RWPE1 (cell line): ENCODE measurements around the gene JDP2.
A peak's percentile ranks its signal among the peaks of the same experiment; 100 is the strongest.

Experiments
- CTCF ChIA-PET: fragments of 350-600 bp; sonication (Branson Sonifier 250); formaldehyde crosslinking; extraction: SDS; loops from one replicate; lab custom pipeline; 2021; lab: Yijun Ruan, JAX
- POLR2A ChIA-PET: fragments of 400-600 bp; formaldehyde crosslinking; extraction: SDS; loops from one replicate; lab custom pipeline; 2020; ENCODE audit warnings: antibody characterized with exemption; ENCODE audit not compliant: low non-redundant PET; lab: Yijun Ruan, JAX
- DNase-seq: peaks from one replicate; pipeline ENCODE4 v3.0.0; 2012; ENCODE audit warnings: low spot score
- H3K27ac ChIP-seq: fragments of 450-650 bp; 2 replicates; pipeline ENCODE4 v1.5.1; 2017
- TF ChIP-seq, protein P1 (sequence below): fragments of 450-650 bp; conservative IDR thresholded peaks from 2 replicates; pipeline ENCODE4 v1.5.1; 2017; ENCODE audit warnings: low read depth, mild to moderate bottlenecking

The JDP2 gene

DNA sequence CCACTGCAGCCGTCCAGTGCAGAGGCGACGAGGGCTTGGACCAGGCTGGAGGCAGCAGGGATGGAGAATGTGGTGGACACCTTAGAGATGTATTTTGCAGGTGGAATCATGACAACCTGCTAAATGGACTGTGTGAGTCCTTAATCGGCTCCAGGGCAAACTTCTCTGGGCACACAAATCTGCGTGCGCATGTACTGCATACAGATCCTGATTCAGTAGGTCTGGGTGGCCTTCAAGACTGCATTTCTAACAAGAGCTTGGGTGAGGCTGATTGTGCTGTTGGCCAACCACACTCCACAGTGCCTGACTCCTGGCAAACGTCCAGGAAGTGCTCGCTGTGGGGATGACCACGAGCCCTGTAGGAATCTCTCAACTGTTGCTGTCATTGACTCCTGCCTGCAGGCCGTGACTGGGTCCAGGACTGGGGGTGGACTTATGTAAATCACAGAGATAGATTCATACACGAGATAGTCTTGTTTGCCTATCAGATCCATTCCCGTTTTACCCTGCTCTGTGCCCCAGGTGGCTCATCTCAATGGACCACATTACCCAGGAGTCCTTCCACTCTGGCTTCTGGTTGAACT, 27.2 kb downstream of the JDP2 start:
- DNase-seq: no peak
- TF ChIP-seq, protein P1, sequence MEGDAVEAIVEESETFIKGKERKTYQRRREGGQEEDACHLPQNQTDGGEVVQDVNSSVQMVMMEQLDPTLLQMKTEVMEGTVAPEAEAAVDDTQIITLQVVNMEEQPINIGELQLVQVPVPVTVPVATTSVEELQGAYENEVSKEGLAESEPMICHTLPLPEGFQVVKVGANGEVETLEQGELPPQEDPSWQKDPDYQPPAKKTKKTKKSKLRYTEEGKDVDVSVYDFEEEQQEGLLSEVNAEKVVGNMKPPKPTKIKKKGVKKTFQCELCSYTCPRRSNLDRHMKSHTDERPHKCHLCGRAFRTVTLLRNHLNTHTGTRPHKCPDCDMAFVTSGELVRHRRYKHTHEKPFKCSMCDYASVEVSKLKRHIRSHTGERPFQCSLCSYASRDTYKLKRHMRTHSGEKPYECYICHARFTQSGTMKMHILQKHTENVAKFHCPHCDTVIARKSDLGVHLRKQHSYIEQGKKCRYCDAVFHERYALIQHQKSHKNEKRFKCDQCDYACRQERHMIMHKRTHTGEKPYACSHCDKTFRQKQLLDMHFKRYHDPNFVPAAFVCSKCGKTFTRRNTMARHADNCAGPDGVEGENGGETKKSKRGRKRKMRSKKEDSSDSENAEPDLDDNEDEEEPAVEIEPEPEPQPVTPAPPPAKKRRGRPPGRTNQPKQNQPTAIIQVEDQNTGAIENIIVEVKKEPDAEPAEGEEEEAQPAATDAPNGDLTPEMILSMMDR: no peak
- 0 out of 2 replicates have a peak overlapping the region, but pooled peaks have one; percentile 11 for H3K27ac ChIP-seq
- ChIA-PET POLR2A (no interaction called here), CTCF (interaction anchor here (0.5 to 3.6 kb wide), 2 partner anchors 34 to 196 kb away, joined by 4 to 14 read pairs; no protein-coding TSS in a partner anchor)

GRCh38 chr14:75456069-75456996, 28.5 kb downstream of the JDP2 start:
- peak overlapping the region; percentile 31 for H3K27ac ChIP-seq
- POLR2A ChIA-PET: no interaction called here

DNA sequence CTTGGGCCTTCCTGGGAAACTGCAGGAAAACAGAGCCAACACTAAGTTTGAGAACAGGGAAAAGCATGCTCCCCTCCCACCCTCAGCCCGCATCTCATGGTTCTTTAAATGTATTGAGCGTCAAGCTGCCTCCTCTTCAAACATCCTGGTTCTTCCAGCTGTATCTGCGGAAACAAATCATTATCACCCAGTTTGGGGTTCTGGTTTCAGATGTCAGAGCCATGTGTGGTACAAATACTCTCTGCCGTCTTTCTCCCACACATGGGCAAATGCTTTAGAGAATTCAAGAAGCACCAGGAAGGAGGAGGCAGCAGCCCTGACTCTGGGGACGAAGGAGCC, 29.1 kb downstream of the JDP2 start:
- H3K27ac ChIP-seq: peak overlapping the region; percentile 31
- POLR2A ChIA-PET: no interaction called here
- CTCF ChIA-PET: interaction anchor here (0.7 kb wide), 1 partner anchor 76 kb away, joined by 3 read pairs; no protein-coding TSS in a partner anchor
- TF ChIP-seq, protein P1: no peak
- DNase-seq: no peak

More at GRCh38 chr14:75456069-75456996, 28.5 kb downstream of the JDP2 start:
- CTCF ChIA-PET: interaction anchor here (0.7 kb wide), 1 partner anchor 75 kb away, joined by 3 read pairs; no protein-coding TSS in a partner anchor
- TF ChIP-seq, protein P1: no peak
- no peak for DNase-seq

DNA sequence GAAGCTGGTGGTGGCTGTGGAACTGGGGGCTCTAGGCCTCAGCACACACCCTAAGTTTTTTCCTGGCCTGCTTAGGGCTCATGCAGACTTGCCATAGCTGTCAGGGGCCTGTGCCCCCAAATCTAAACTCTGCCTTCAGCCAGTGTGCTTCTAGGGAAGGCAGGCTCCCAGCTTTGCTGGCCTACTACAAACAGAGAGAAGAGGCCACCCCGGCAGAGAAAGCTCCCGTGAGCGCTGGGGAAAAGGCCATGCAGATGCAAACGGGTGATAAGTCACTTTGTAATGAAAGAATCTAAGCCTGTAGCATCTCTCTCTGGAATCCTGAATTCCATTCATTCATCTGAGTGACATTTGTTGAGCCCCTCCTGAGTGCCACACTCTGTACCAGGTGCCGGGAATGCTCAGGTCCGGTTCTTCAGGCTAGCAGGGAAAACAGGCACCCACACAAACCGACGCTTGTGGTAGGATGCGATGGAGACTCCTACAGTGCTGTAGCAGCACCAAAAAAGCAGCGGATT, 29.9 kb downstream of the JDP2 start:
- TF ChIP-seq, protein P1: no peak
- POLR2A ChIA-PET: no interaction called here
- DNase-seq: no peak
- 0 out of 2 replicates have a peak overlapping the region, but pooled peaks have one; percentile 31 for H3K27ac ChIP-seq
- CTCF ChIA-PET: no interaction called here

DNA sequence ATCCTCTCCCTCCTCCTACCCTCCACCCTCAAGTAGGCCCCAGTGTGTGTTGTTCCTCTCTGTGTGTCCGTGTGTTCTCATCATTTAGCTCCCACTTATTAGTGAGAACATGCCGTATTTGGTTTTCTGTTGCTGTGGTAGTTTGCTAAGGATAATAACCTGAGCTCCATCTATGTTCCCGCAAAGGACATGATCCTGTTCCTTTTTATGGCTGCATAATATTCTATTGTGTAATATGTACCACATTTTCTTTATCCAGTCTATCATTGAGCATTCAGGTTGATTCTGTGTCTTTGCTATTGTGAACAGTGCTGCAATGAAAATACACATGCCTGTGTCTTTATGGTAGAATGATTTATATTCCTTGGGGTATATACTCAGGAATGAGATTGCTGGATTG, 30.5 kb downstream of the JDP2 start:
- no peak overlapping the region for H3K27ac ChIP-seq
- ChIA-PET POLR2A (no interaction called here), CTCF (no interaction called here)
- TF ChIP-seq, protein P1: no peak
- DNase-seq: no peak

- peak overlapping the region; percentile 40 for H3K27ac ChIP-seq
- ChIA-PET POLR2A (no interaction called here), CTCF (interaction anchor here (1.0 to 1.1 kb wide), 2 partner anchors 30 to 102 kb away, joined by 3 read pairs; no protein-coding TSS in a partner anchor)
- DNase-seq: no peak
- TF ChIP-seq, protein P1: no peak
Observed at GRCh38 chr14:75459099-75459741, 31.4 kb downstream of the JDP2 start.
